ENCODE measurements around the gene PROSER3. TPM values are rescaled to one million over a fixed set of nuclear protein-coding genes. Genes with fewer than 3 reads are reported as not detected.

Gene PROSER3
- total RNA-seq, 6 experiments from 2014 or later, result 3.9 to 5.5 (median 4.7) TPM

GRCh38 chr19:35718345-35719041 lies 39.5 kb upstream of the PROSER3 start:
- DNase-seq (peak; percentile 59 to 72 (median 66)), ATAC-seq (no peak)
- Histone ChIP-seq H3K27ac (peak overlapping the region; percentile 40 to 91 (median 77)), H3K27me3 (no peaks in the 10 kb centered on the region), H3K4me3 (peak overlapping the region; percentile 66 to 92 (median 79)), H3K4me1 (peaks cover 0 to 21% (median 6%) of the 10 kb centered on the region in 4 donors), H3K36me3 (peaks cover 0 to 22% (median 11%) of the 10 kb centered on the region in 4 donors), H3K9me3 (no peaks in the 10 kb centered on the region)
- intact Hi-C loops (cut with DNase I), result no loop called here
- TF ChIP-seq POLR2A (IDR thresholded peaks at IDR 0.05) (no peak), CTCF (IDR thresholded peaks at IDR 0.05) (no peak)
- WGBS (ENCODE audit: insufficient coverage, low coverage, low lambda C conversion rate, missing lambda C conversion rate), result 4% methylated on average over 9 of the region's 42 CpGs

- Histone ChIP-seq H3K4me1 (peaks cover 0 to 21% (median 6%) of the 10 kb centered on the region in 4 donors), H3K4me3 (peak overlapping the region in 2 of 3 donors; percentile 79 to 92), H3K27ac (peak overlapping the region in 1 of 3 donors; percentile 91), H3K36me3 (peaks cover 0 to 33% (median 18%) of the 10 kb centered on the region in 4 donors), H3K27me3 (no peaks in the 10 kb centered on the region), H3K9me3 (no peaks in the 10 kb centered on the region)
- ATAC-seq (no peak), DNase-seq (peak; percentile 24 to 61 (median 56))
- peak; percentile 27 for TF ChIP-seq POLR2A (IDR thresholded peaks at IDR 0.05)
- no peak for TF ChIP-seq CTCF (IDR thresholded peaks at IDR 0.05)
- intact Hi-C loops (cut with DNase I), result no loop called here
- WGBS (ENCODE audit: insufficient coverage, low coverage, low lambda C conversion rate, missing lambda C conversion rate), result 58% methylated on average over 13 of the region's 32 CpGs
Observed at GRCh38 chr19:35719402-35720162, 38.4 kb upstream of the PROSER3 start.

GRCh38 chr19:35720163-35720524 lies 37.8 kb upstream of the PROSER3 start:
- Histone ChIP-seq H3K36me3 (peaks cover 0 to 38% (median 24%) of the 10 kb centered on the region in 4 donors), H3K27me3 (no peaks in the 10 kb centered on the region), H3K4me3 (no peak overlapping the region), H3K9me3 (no peaks in the 10 kb centered on the region), H3K27ac (no peak overlapping the region), H3K4me1 (peaks cover 0 to 21% (median 6%) of the 10 kb centered on the region in 4 donors)
- no peak for TF ChIP-seq POLR2A (IDR thresholded peaks at IDR 0.05)
- no peak for TF ChIP-seq CTCF (IDR thresholded peaks at IDR 0.05)
- 90% methylated on average over 9 of the region's 9 CpGs for WGBS (ENCODE audit: insufficient coverage, low coverage, low lambda C conversion rate, missing lambda C conversion rate)
- ATAC-seq (no peak), DNase-seq (peak in 1 of 3 donors; percentile 21)
- intact Hi-C loops (cut with DNase I), result no loop called here

- TF ChIP-seq CTCF (IDR thresholded peaks at IDR 0.05) (no peak), POLR2A (IDR thresholded peaks at IDR 0.05) (no peak)
- H3K36me3 ChIP-seq, result peaks cover 0 to 43% (median 29%) of the 10 kb centered on the region in 4 donors
Observed at GRCh38 chr19:35720648-35721047, 37.3 kb upstream of the PROSER3 start.

More at GRCh38 chr19:35720648-35721047, 37.3 kb upstream of the PROSER3 start:
- H3K27ac ChIP-seq, result no peak overlapping the region
- H3K27me3 ChIP-seq, result no peaks in the 10 kb centered on the region
- peaks cover 0 to 18% (median 6%) of the 10 kb centered on the region in 4 donors for H3K4me1 ChIP-seq
- no peaks in the 10 kb centered on the region for H3K9me3 ChIP-seq
- peak; percentile 17 to 55 (median 50) for DNase-seq
- no peak overlapping the region for H3K4me3 ChIP-seq
- no peak for ATAC-seq
- 94% methylated on average over 11 of the region's 17 CpGs for WGBS (ENCODE audit: insufficient coverage, low coverage, low lambda C conversion rate, missing lambda C conversion rate)
- intact Hi-C loops (cut with DNase I), result no loop called here
